Middle frontal gyrus (tissue), 1 donor: ENCODE data around the gene HEPACAM.

ENCODE experiments used
- DNase-seq: peaks from one replicate; pipeline ENCODE4 v3.0.0-alpha.2; 2015; ENCODE audit warnings: low spot score; ENCODE audit errors: extremely low spot score

HEPACAM gene

DNA sequence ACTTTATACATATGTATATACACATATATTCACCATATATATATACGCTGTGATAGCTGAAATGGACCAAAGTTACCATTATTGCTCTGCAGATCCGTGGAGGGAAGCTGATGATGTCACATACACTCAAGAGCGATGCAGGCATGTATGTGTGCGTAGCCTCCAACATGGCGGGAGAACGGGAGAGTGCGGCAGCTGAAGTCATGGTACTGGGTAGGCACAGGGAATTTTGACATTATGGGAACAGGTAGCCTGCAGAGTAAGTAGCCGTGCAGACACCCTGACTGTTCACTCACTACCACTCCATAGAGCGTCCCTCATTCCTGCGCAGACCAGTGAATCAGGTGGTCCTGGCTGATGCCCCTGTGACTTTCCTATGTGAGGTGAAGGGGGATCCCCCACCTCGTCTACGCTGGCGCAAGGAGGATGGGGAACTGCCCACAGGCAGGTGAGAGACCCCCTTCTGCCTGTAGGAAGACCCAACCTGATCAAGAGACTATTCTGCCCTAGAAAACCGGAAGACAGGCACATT, 65.9 kb downstream of the HEPACAM start:
- no peak for DNase-seq

DNA sequence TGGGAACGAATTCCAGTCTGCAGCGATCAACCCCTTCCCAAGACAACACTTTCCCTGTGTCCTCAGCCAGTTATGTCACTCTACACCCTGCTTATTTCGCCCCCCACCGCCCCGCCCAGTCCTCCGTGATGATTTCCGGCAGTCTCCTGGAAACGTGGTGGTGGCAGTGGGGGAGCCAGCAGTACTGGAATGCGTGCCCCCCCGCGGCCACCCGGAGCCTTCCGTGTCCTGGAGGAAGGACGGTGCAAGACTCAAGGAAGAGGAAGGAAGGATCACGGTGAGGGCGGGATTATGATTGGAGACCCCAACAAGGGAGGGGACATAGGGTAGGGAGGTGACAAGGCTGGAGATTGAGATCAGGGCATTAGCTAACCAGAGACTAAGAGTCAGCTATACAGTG, 66.5 kb downstream of the HEPACAM start:
- no peak for DNase-seq
